Measurements from ENCODE around the gene DCK.

GRCh38 chr4:70976252-70976651 is 17.2 kb upstream of the DCK start:
- TF ChIP-seq CTCF (IDR thresholded peaks at IDR 0.05 in 4 of 5, conservative IDR thresholded peaks at IDR 0.05 in 1 of 5) (no peak), POLR2A (IDR thresholded peaks at IDR 0.05) (no peak)
